Breast epithelium (tissue), 4 donors: Measurements from ENCODE around the gene DEK. TPM values are rescaled to one million over a fixed set of nuclear protein-coding genes. Genes with fewer than 3 reads are reported as not detected.
"Not testable (repeated sequence)": the region's sequence is repeated elsewhere in the genome, so short reads cannot be mapped to it uniquely, and the experiment has no call there.

Source experiments
- DNase-seq, 2 donors: peaks; one replicate each; pipeline ENCODE4 v3.0.0-alpha.2; 2019; ENCODE audit warnings: low spot score in 2 of 2
- H3K27ac ChIP-seq, 2 donors: fragments of 200-600 bp; sonication (generic) in 1 of 2; one replicate each; pipeline ENCODE4 v1.5.1; 2016 to 2019; ENCODE audit warnings: mild to moderate bottlenecking in 1 of 2
- H3K27me3 ChIP-seq, 2 donors: fragments of 200-600 bp; sonication (generic) in 1 of 2; one replicate each; pipeline versions ENCODE4 v1.5.1 to v1.6.0; 2017 to 2019; ENCODE audit warnings: control low read depth in 1 of 2, mild to moderate bottlenecking in 1 of 2
- H3K36me3 ChIP-seq: fragments of 200-600 bp; one replicate; pipeline ENCODE4 v1.5.1; 2019
- H3K4me1 ChIP-seq, 2 donors: fragments of 200-600 bp; sonication (generic); one replicate each; pipeline ENCODE4 v1.5.1; 2016 to 2019; ENCODE audit warnings: control low read depth in 1 of 2
- H3K4me3 ChIP-seq, 3 donors: fragments of 200-600 bp; sonication (generic); 1 replicate in 2 of 3; 2 replicates in 1 of 3; pipeline ENCODE4 v1.5.1; 2016 to 2019; ENCODE audit warnings: mild to moderate bottlenecking in 3 of 3, moderate library complexity in 2 of 3
- H3K9me3 ChIP-seq, 2 donors: fragments of 200-600 bp; sonication (generic) in 1 of 2; one replicate each; pipeline ENCODE4 v1.5.1; 2016 to 2019; ENCODE audit warnings: control low read depth in 1 of 2
- CTCF ChIP-seq, 3 donors: fragments of 450-650 bp; IDR thresholded peaks; one replicate each; pipeline ENCODE4 v1.5.1; 2016 to 2017; ENCODE audit warnings: antibody characterized with exemption in 3 of 3, mild to moderate bottlenecking in 3 of 3, moderate library complexity in 3 of 3
- POLR2A ChIP-seq: fragments of 450-650 bp; IDR thresholded peaks from one replicate; pipeline ENCODE4 v1.6.1; 2016; ENCODE audit warnings: antibody characterized with exemption, mild to moderate bottlenecking, moderate library complexity
- POLR2AphosphoS5 ChIP-seq, 3 donors: sonication (generic); formaldehyde crosslinking; IDR thresholded peaks; one replicate each; pipeline ENCODE4 v1.6.1; 2017; ENCODE audit warnings: antibody characterized with exemption in 3 of 3
- intact Hi-C: fragments of 100-400 bp; cut with DNase I; formaldehyde crosslinking; loops from one replicate; pipeline ENCODE4 v1.15.1; 2023; ENCODE audit warnings: low total_unique reads
- total RNA-seq, 3 donors: library from RNA; depleted of rRNA; stranded (reverse); fragments of >200 nt; gene quantifications; one replicate each; pipeline ENCODE4 v1.1.0, GENCODE V29; 2016

Gene DEK
- total RNA-seq, result 100 to 1,000 TPM; 107 to 162 (median 125) TPM

- peaks cover 0 to 5% of the 10 kb centered on the region in 2 donors for H3K4me1 ChIP-seq
- no peaks in the 10 kb centered on the region for H3K36me3 ChIP-seq
- TF ChIP-seq CTCF (IDR thresholded peaks at IDR 0.05), result peak in 2 of 3 donors; percentile 52
- TF ChIP-seq POLR2AphosphoS5 (IDR thresholded peaks at IDR 0.05), result peak in 2 of 3 donors; percentile 20 to 48
- TF ChIP-seq POLR2A, result no peak
- intact Hi-C loops, result no loop called here
- peak; percentile 73 to 85 for DNase-seq
- peak within 1 kb of the TSS; percentile 65 to 98 (median 89) for H3K4me3 ChIP-seq
- peak within 1 kb of the TSS; percentile 99 for H3K27ac ChIP-seq
- H3K27me3 ChIP-seq, result no peaks in the 10 kb centered on the region
- H3K9me3 ChIP-seq, result peaks cover 0 to 6% of the 10 kb centered on the region in 2 donors
These were observed at the start of gene DEK for GRCh38 chr6:18264219-18264922. Gene DEK, minus strand, starts transcription at chr6:18264530. Its CDS starts 543 bp downstream, at chr6:18263987.

GRCh38 chr6:18312368-18312767 is 48.0 kb upstream of the DEK start:
- TF ChIP-seq POLR2A, result no peak
- TF ChIP-seq POLR2AphosphoS5 (IDR thresholded peaks at IDR 0.05), result no peak
- no peak for TF ChIP-seq CTCF (IDR thresholded peaks at IDR 0.05)
- no peaks in the 10 kb centered on the region for H3K36me3 ChIP-seq
- H3K27ac ChIP-seq, result no peak overlapping the region
- no peak for DNase-seq
- no peaks in the 10 kb centered on the region for H3K4me1 ChIP-seq
- H3K27me3 ChIP-seq, result no peaks in the 10 kb centered on the region
- no peaks in the 10 kb centered on the region for H3K9me3 ChIP-seq
- H3K4me3 ChIP-seq, result no peak overlapping the region
- intact Hi-C loops, result no loop called here

GRCh38 chr6:18310010-18310409 is 45.7 kb upstream of the DEK start:
- H3K36me3 ChIP-seq, H3K9me3 ChIP-seq, H3K4me3 ChIP-seq, DNase-seq, H3K4me1 ChIP-seq, intact Hi-C loops, H3K27ac ChIP-seq, H3K27me3 ChIP-seq: not testable (repeated sequence)

- TF ChIP-seq POLR2AphosphoS5 (IDR thresholded peaks at IDR 0.05), result no peak
- TF ChIP-seq POLR2A, result no peak
- no peak for TF ChIP-seq CTCF (IDR thresholded peaks at IDR 0.05)
- Histone ChIP-seq H3K4me3 (no peak overlapping the region), H3K9me3 (no peaks in the 10 kb centered on the region), H3K4me1 (no peaks in the 10 kb centered on the region), H3K27ac (no peak overlapping the region), H3K36me3 (no peaks in the 10 kb centered on the region), H3K27me3 (no peaks in the 10 kb centered on the region)
- DNase-seq, result no peak
- intact Hi-C loops, result loop anchor here (10.0 kb wide), 1 partner anchor 906 kb away; no protein-coding TSS in a partner anchor
These were observed 44.7 kb upstream of the DEK start for GRCh38 chr6:18309046-18309445.

GRCh38 chr6:18308070-18308735 is 43.9 kb upstream of the DEK start:
- no peak for TF ChIP-seq POLR2A
- no peak for TF ChIP-seq POLR2AphosphoS5 (IDR thresholded peaks at IDR 0.05)
- no peak for TF ChIP-seq CTCF (IDR thresholded peaks at IDR 0.05)
- H3K27ac ChIP-seq, result no peak overlapping the region
- no peaks in the 10 kb centered on the region for H3K4me1 ChIP-seq
- no peak for DNase-seq
- no peaks in the 10 kb centered on the region for H3K27me3 ChIP-seq
- H3K4me3 ChIP-seq, result no peak overlapping the region
- H3K36me3 ChIP-seq, result no peaks in the 10 kb centered on the region
- intact Hi-C loops, result loop anchor here (10.0 kb wide), 1 partner anchor 907 kb away; no protein-coding TSS in a partner anchor
- H3K9me3 ChIP-seq, result no peaks in the 10 kb centered on the region
